ENCODE results near the gene ADAMTSL3. TPM values are rescaled to one million over a fixed set of nuclear protein-coding genes. Genes with fewer than 3 reads are reported as not detected.

ADAMTSL3 gene
- total and polyA plus RNA-seq, 2 donors (not counting 1 experiment from before 2014, with no cell fraction given), result 0.01 TPM; not detected in 1

DNA sequence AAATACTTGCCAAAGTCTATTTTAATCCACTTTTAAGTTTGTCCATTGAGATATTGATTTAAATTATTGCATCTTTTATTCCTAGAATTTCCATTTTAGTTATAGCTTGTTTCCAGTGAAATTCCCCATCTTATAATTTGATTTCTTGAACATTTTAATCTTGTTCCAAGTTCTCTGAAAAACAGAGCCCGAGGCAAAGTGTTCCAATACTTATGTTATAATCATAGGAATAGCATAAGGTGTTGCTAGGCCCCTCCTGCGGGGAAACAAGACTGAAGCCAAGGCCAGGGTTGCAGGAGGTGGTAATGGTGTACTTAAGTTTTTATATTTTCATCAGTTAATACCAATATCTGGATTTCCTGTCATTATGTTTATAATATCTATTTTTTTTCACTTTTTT, 226.6 kb downstream of the ADAMTSL3 start:
- ChIA-PET CTCF (no interaction called here), POLR2A (no interaction called here)
- Mint-ChIP-seq H3K27ac (no peak overlapping the region), H3K4me1 (no peaks in the 10 kb centered on the region), H3K9me3 (ENCODE audit: insufficient read depth) (no peaks in the 10 kb centered on the region), H3K27me3 (no peaks in the 10 kb centered on the region), H3K4me3 (no peak overlapping the region)
- intact Hi-C loops (cut with micrococcal nuclease), result no loop called here
- Histone ChIP-seq H3K79me2 (ENCODE audit: control insufficient read depth, insufficient read depth, low read length) (no peaks in the 10 kb centered on the region), H3K9me3 (ENCODE audit: control extremely low read depth in 1 of 3, control insufficient read depth in 2 of 3, insufficient read depth in 1 of 3, low read length in 2 of 3) (no peaks in the 10 kb centered on the region), H3K27me3 (replicated peaks in 1 of 4; ENCODE audit: control extremely low read depth in 1 of 4, control insufficient read depth in 3 of 4, insufficient read depth in 4 of 4, low read length in 3 of 4) (no peaks in the 10 kb centered on the region), H3K4me2 (replicated peaks; ENCODE audit: low read depth, low read length, poor library complexity, severe bottlenecking) (no peak overlapping the region), H3K4me1 (ENCODE audit: control insufficient read depth in 2 of 2, insufficient read depth in 2 of 2, low read length in 2 of 2) (no peaks in the 10 kb centered on the region), H4K20me1 (ENCODE audit: control insufficient read depth, insufficient read depth, low read length, poor library complexity, severe bottlenecking) (no peaks in the 10 kb centered on the region), H3K4me3 (ENCODE audit: control extremely low read depth in 1 of 5, extremely low read depth in 1 of 5, insufficient read depth in 1 of 5, low read depth in 2 of 5, low read length in 4 of 5) (no peak overlapping the region), H3K27ac (ENCODE audit: low read length in 2 of 2) (no peak overlapping the region), H3K9ac (ENCODE audit: low read length) (no peak overlapping the region), H2AFZ (ENCODE audit: insufficient read depth, low read depth, low read length, poor library complexity, severe bottlenecking) (no peak overlapping the region), H3K36me3 (replicated peaks in 1 of 2; ENCODE audit: control extremely low read depth in 1 of 2, control insufficient read depth in 1 of 2, extremely low read depth in 1 of 2, insufficient read depth in 2 of 2, low read length in 1 of 2) (no peaks in the 10 kb centered on the region)
- no peak for DNase-seq
- no peak for ATAC-seq (ENCODE audit: low read depth)
- TF ChIP-seq EZH2 (IDR thresholded peaks at IDR 0.05; ENCODE audit: borderline replicate concordance, insufficient read depth, low read depth, low read length, poor library complexity, severe bottlenecking), result no peak
- WGBS (ENCODE audit: insufficient coverage), result no CpG with 5 or more reads among the region's 2 CpGs

DNA sequence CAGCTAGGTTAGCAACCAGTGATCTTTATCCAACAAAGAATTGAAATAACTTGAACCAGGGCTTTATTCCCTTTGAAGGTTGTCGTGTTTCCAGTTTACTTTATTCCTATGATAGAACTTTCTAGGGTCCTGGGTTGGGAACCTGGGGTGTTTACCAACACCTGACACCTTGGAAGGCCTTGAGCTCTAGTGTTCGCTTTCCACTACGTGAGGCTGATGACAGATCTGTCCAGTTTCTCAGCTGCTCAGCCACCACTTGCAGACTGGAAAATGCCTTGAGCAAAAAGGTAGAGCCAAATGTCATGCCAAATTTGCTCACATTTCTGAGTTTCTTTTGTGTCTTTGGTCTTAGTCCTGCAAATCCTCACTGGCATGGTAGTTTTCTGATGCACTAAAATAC, 227.2 kb downstream of the ADAMTSL3 start:
- Histone ChIP-seq H3K36me3 (replicated peaks in 1 of 2; ENCODE audit: control extremely low read depth in 1 of 2, control insufficient read depth in 1 of 2, extremely low read depth in 1 of 2, insufficient read depth in 2 of 2, low read length in 1 of 2) (no peaks in the 10 kb centered on the region), H4K20me1 (ENCODE audit: control insufficient read depth, insufficient read depth, low read length, poor library complexity, severe bottlenecking) (no peaks in the 10 kb centered on the region), H3K27ac (ENCODE audit: low read length in 2 of 2) (no peak overlapping the region), H3K79me2 (ENCODE audit: control insufficient read depth, insufficient read depth, low read length) (no peaks in the 10 kb centered on the region), H3K4me3 (ENCODE audit: control extremely low read depth in 1 of 5, extremely low read depth in 1 of 5, insufficient read depth in 1 of 5, low read depth in 2 of 5, low read length in 4 of 5) (no peak overlapping the region), H3K9me3 (ENCODE audit: control extremely low read depth in 1 of 3, control insufficient read depth in 2 of 3, insufficient read depth in 1 of 3, low read length in 2 of 3) (no peaks in the 10 kb centered on the region), H2AFZ (ENCODE audit: insufficient read depth, low read depth, low read length, poor library complexity, severe bottlenecking) (no peak overlapping the region), H3K27me3 (replicated peaks in 1 of 4; ENCODE audit: control extremely low read depth in 1 of 4, control insufficient read depth in 3 of 4, insufficient read depth in 4 of 4, low read length in 3 of 4) (no peaks in the 10 kb centered on the region), H3K4me2 (replicated peaks; ENCODE audit: low read depth, low read length, poor library complexity, severe bottlenecking) (no peak overlapping the region), H3K4me1 (ENCODE audit: control insufficient read depth in 2 of 2, insufficient read depth in 2 of 2, low read length in 2 of 2) (no peaks in the 10 kb centered on the region), H3K9ac (ENCODE audit: low read length) (no peak overlapping the region)
- H3K4me3 Mint-ChIP-seq, result no peak overlapping the region
- H3K4me1 Mint-ChIP-seq, result no peaks in the 10 kb centered on the region
- no peak for DNase-seq
- 90% methylated on average over 2 of the region's 3 CpGs for WGBS (ENCODE audit: insufficient coverage)
- no peaks in the 10 kb centered on the region for H3K9me3 Mint-ChIP-seq (ENCODE audit: insufficient read depth)
- H3K27me3 Mint-ChIP-seq, result no peaks in the 10 kb centered on the region
- no peak for ATAC-seq (ENCODE audit: low read depth)
- no peak overlapping the region for H3K27ac Mint-ChIP-seq
- intact Hi-C loops (cut with micrococcal nuclease), result no loop called here
- ChIA-PET POLR2A (no interaction called here), CTCF (no interaction called here)
- TF ChIP-seq, protein P1, sequence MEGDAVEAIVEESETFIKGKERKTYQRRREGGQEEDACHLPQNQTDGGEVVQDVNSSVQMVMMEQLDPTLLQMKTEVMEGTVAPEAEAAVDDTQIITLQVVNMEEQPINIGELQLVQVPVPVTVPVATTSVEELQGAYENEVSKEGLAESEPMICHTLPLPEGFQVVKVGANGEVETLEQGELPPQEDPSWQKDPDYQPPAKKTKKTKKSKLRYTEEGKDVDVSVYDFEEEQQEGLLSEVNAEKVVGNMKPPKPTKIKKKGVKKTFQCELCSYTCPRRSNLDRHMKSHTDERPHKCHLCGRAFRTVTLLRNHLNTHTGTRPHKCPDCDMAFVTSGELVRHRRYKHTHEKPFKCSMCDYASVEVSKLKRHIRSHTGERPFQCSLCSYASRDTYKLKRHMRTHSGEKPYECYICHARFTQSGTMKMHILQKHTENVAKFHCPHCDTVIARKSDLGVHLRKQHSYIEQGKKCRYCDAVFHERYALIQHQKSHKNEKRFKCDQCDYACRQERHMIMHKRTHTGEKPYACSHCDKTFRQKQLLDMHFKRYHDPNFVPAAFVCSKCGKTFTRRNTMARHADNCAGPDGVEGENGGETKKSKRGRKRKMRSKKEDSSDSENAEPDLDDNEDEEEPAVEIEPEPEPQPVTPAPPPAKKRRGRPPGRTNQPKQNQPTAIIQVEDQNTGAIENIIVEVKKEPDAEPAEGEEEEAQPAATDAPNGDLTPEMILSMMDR (IDR thresholded peaks at IDR 0.05), result no peak
- TF ChIP-seq EZH2 (IDR thresholded peaks at IDR 0.05; ENCODE audit: borderline replicate concordance, insufficient read depth, low read depth, low read length, poor library complexity, severe bottlenecking), result no peak
